Uterus (tissue), 4 donors: ENCODE measurements around the gene SMARCA5. TPM values are rescaled to one million over a fixed set of nuclear protein-coding genes. Genes with fewer than 3 reads are reported as not detected.
A peak's percentile ranks its signal among the peaks of the same experiment; 100 is the strongest.

Source experiments
- DNase-seq, 2 donors: peaks; one replicate each; pipeline ENCODE4 v3.0.0-alpha.2; 2019 to 2020
- H3K27ac ChIP-seq, 2 donors: fragments of 200-600 bp; sonication (generic); 1 replicate in 1 of 2; 2 replicates in 1 of 2; pipeline ENCODE4 v1.5.1; 2016 to 2018
- H3K27me3 ChIP-seq, 2 donors: fragments of 200-600 bp; sonication (generic); one replicate each; pipeline ENCODE4 v1.5.1; 2018 to 2019; ENCODE audit warnings: control low read depth in 1 of 2
- H3K36me3 ChIP-seq, 2 donors: fragments of 200-600 bp; sonication (generic); one replicate each; pipeline ENCODE4 v1.5.1; 2019; ENCODE audit warnings: control low read depth in 1 of 2
- H3K4me1 ChIP-seq, 2 donors: fragments of 200-600 bp; sonication (generic); one replicate each; pipeline ENCODE4 v1.5.1; 2018 to 2019; ENCODE audit warnings: control low read depth in 1 of 2
- H3K4me3 ChIP-seq, 2 donors: fragments of 200-600 bp; sonication (generic); 1 replicate in 1 of 2; 2 replicates in 1 of 2; pipeline ENCODE4 v1.5.1; 2018 to 2019; ENCODE audit warnings: mild to moderate bottlenecking in 1 of 2
- H3K9me3 ChIP-seq, 2 donors: fragments of 200-600 bp; sonication (generic); one replicate each; pipeline ENCODE4 v1.5.1; 2019; ENCODE audit warnings: control low read depth in 1 of 2
- POLR2A ChIP-seq, 2 donors: fragments of 450-650 bp; IDR thresholded peaks; one replicate each; pipeline ENCODE4 v1.6.1; 2016; ENCODE audit warnings: antibody characterized with exemption in 2 of 2, mild to moderate bottlenecking in 1 of 2, moderate library complexity in 1 of 2
- intact Hi-C: fragments of 100-400 bp; cut with DNase I; formaldehyde crosslinking; loops from one replicate; pipeline ENCODE4 v1.15.1; 2023; ENCODE audit warnings: low total_unique reads
- total RNA-seq, 4 donors: library from RNA; depleted of rRNA in 3 of 4; stranded (reverse); fragments of >200 nt in 3 of 4; gene quantifications; one replicate each; pipeline versions ENCODE4 v1.1.0 to v1.2.4, GENCODE V29; 2014 to 2023
- TF ChIP-seq, protein P1 (sequence below), 4 experiments: fragments of 200-600 bp in 2 of 4; fragments of 450-650 bp in 2 of 4; sonication (generic) in 2 of 4; IDR thresholded peaks; one replicate each; pipeline ENCODE4 v1.5.1; 2016 to 2019; ENCODE audit warnings: antibody characterized with exemption in 4 of 4, mild to moderate bottlenecking in 2 of 4, moderate library complexity in 1 of 4
- donor health status: DM: yes; HTN: yes; CAD: no.

The SMARCA5 gene
- total RNA-seq, 4 donors from 2014 or later, result 25.6 to 87.1 (median 63.9) TPM

GRCh38 chr4:143482840-143483239 lies 30.7 kb upstream of the SMARCA5 start:
- Histone ChIP-seq H3K36me3 (no peaks in the 10 kb centered on the region), H3K27me3 (no peaks in the 10 kb centered on the region), H3K4me1 (no peaks in the 10 kb centered on the region), H3K9me3 (no peaks in the 10 kb centered on the region), H3K4me3 (no peak overlapping the region), H3K27ac (no peak overlapping the region)
- intact Hi-C loops, result loop anchor here (10.0 kb wide), 1 partner anchor 288 kb away; no protein-coding TSS in a partner anchor
- DNase-seq, result peak in 1 of 2 donors; percentile 30
- TF ChIP-seq POLR2A (IDR thresholded peaks at IDR 0.05), result no peak
- TF ChIP-seq, protein P1, sequence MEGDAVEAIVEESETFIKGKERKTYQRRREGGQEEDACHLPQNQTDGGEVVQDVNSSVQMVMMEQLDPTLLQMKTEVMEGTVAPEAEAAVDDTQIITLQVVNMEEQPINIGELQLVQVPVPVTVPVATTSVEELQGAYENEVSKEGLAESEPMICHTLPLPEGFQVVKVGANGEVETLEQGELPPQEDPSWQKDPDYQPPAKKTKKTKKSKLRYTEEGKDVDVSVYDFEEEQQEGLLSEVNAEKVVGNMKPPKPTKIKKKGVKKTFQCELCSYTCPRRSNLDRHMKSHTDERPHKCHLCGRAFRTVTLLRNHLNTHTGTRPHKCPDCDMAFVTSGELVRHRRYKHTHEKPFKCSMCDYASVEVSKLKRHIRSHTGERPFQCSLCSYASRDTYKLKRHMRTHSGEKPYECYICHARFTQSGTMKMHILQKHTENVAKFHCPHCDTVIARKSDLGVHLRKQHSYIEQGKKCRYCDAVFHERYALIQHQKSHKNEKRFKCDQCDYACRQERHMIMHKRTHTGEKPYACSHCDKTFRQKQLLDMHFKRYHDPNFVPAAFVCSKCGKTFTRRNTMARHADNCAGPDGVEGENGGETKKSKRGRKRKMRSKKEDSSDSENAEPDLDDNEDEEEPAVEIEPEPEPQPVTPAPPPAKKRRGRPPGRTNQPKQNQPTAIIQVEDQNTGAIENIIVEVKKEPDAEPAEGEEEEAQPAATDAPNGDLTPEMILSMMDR (IDR thresholded peaks at IDR 0.05), result peak; percentile 72 to 78 (median 74)

GRCh38 chr4:143486314-143486713 lies 27.2 kb upstream of the SMARCA5 start:
- no peaks in the 10 kb centered on the region for H3K9me3 ChIP-seq
- no peak overlapping the region for H3K27ac ChIP-seq
- H3K4me1 ChIP-seq, result no peaks in the 10 kb centered on the region
- H3K27me3 ChIP-seq, result no peaks in the 10 kb centered on the region
- no peak for DNase-seq
- no peaks in the 10 kb centered on the region for H3K36me3 ChIP-seq
- no peak for TF ChIP-seq POLR2A (IDR thresholded peaks at IDR 0.05)
- TF ChIP-seq, protein P1 (IDR thresholded peaks at IDR 0.05), result no peak
- intact Hi-C loops, result loop anchor here (10.0 kb wide), 1 partner anchor 292 kb away; no protein-coding TSS in a partner anchor
- no peak overlapping the region for H3K4me3 ChIP-seq

DNA sequence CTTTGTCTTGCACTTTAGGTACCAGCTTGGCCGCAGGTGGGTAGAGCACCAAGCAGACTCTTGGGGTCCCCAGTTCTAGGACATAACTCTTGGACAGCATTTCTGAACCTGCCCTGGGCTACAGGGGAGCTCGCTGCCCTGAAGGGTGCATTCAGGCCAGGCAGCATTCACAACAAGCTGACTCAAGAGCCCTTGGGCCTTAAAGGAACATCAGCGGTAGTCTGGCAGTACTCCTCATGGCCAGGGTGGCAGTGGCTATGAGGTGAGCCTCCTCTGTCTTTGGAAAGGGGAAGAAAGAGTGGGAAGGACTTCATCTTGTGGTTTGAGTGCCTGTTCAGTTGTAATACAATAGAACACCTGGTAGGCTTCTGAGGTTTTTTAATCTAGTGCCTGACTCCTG lies 24.8 kb upstream of the SMARCA5 start:
- H3K4me1 ChIP-seq, result no peaks in the 10 kb centered on the region
- no peaks in the 10 kb centered on the region for H3K9me3 ChIP-seq
- no peaks in the 10 kb centered on the region for H3K36me3 ChIP-seq
- intact Hi-C loops, result loop anchor here (10.0 kb wide), 1 partner anchor 294 kb away; no protein-coding TSS in a partner anchor
- no peak for DNase-seq
- no peak overlapping the region for H3K27ac ChIP-seq
- no peak overlapping the region for H3K4me3 ChIP-seq
- TF ChIP-seq, protein P1 (IDR thresholded peaks at IDR 0.05), result no peak
- no peak for TF ChIP-seq POLR2A (IDR thresholded peaks at IDR 0.05)
- no peaks in the 10 kb centered on the region for H3K27me3 ChIP-seq

DNA sequence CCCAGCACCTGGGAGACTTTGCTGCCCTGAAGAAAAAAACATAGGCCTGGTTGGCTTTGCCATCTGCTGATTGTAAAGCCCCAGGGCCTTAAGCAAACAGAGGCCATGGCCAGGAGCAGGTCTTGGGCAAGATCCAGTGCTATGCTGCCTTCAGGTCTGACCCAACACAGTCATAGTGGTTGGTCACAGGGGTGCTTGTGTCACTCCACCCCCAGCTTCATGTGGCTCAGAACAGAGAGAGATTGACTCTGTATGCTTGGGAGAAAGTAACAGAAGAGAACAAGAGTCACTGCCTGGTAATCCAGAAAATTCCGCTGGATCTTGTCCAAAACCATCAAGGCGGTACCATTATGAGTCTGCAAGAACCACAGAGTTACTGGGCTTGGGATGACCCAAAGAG lies 24.4 kb upstream of the SMARCA5 start:
- TF ChIP-seq, protein P1 (IDR thresholded peaks at IDR 0.05), result no peak
- TF ChIP-seq POLR2A (IDR thresholded peaks at IDR 0.05), result no peak
- intact Hi-C loops, result loop anchor here (10.0 kb wide), 1 partner anchor 294 kb away; no protein-coding TSS in a partner anchor
- no peak overlapping the region for H3K27ac ChIP-seq

GRCh38 chr4:143498021-143498420 lies 15.5 kb upstream of the SMARCA5 start:
- DNase-seq, result no peak
- H3K27me3 ChIP-seq, result no peaks in the 10 kb centered on the region
- H3K4me1 ChIP-seq, result no peaks in the 10 kb centered on the region
- no peak for TF ChIP-seq POLR2A (IDR thresholded peaks at IDR 0.05)
- TF ChIP-seq, protein P1 (IDR thresholded peaks at IDR 0.05), result no peak
- H3K4me3 ChIP-seq, result no peak overlapping the region
- no peaks in the 10 kb centered on the region for H3K36me3 ChIP-seq
- no peak overlapping the region for H3K27ac ChIP-seq
- intact Hi-C loops, result no loop called here
- H3K9me3 ChIP-seq, result no peaks in the 10 kb centered on the region

More for the DNA sequence above, 24.4 kb upstream of the SMARCA5 start:
- DNase-seq, result no peak
- Histone ChIP-seq H3K4me3 (no peak overlapping the region), H3K4me1 (no peaks in the 10 kb centered on the region), H3K9me3 (no peaks in the 10 kb centered on the region), H3K27me3 (no peaks in the 10 kb centered on the region), H3K36me3 (no peaks in the 10 kb centered on the region)
